DND-41 (cell line): Measurements from ENCODE around the gene INTS6.

ENCODE experiments used
- CTCF ChIP-seq: IDR thresholded peaks from 2 replicates; pipeline ENCODE4 v1.5.1; 2012; ENCODE audit warnings: borderline replicate concordance, low read length, moderate library complexity, mild to moderate bottlenecking; ENCODE audit not compliant: poor library complexity, severe bottlenecking; ENCODE audit errors: extremely low read depth
- EZH2 ChIP-seq: IDR thresholded peaks from 3 replicates; pipeline ENCODE4 v1.6.1; 2012; ENCODE audit warnings: borderline replicate concordance, low read depth, mild to moderate bottlenecking, moderate library complexity, low read length, inconsistent platforms; ENCODE audit not compliant: severe bottlenecking

GRCh38 chr13:51478418-51479198 lies 25.8 kb upstream of the INTS6 start:
- TF ChIP-seq CTCF, result no peak
- TF ChIP-seq EZH2, result no peak
